Globus pallidus (tissue), 1 donor: ENCODE measurements around the gene POR.
A peak's percentile ranks its signal among the peaks of the same experiment; 100 is the strongest.
"Not testable (repeated sequence)": the region's sequence is repeated elsewhere in the genome, so short reads cannot be mapped to it uniquely, and the experiment has no call there.

Experiments used
- DNase-seq: peaks from one replicate; pipeline ENCODE4 v3.0.0-alpha.2; 2015; ENCODE audit warnings: low spot score

Gene POR

DNA sequence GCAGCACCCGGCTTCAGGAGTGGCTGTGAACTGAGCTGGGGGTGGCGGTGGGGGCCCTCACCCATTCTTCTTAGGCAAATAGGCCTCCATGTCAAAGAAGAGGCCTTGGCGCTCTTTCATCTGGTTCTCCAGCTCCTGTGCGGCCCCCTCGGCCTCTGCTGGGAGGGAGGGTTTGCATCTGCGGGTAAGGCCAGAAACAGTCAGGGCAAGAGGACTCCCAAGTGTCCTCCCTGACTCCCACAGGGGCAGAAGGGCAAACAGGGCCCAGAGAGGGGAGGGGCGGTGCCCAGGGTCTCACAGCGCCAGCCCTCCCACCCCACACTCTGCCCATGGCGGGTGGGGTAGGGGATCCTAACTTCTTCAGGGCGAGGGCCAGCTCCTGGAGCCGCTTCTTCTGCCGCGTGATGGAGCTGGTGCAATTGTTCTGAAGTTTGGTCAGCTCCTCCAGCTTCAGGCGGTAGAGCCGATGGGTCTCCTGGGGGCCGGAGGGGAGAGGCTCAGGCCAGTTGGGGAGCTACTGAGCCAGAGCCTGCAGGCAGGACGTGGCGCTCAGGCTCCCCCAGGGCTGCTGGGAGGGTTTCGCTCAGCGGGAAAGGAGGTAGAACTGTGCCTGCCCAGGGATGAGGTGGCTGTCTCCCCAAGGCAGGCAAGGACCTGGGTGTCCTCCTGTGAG is 77.3 kb downstream of the POR start:
- no peak for DNase-seq

DNA sequence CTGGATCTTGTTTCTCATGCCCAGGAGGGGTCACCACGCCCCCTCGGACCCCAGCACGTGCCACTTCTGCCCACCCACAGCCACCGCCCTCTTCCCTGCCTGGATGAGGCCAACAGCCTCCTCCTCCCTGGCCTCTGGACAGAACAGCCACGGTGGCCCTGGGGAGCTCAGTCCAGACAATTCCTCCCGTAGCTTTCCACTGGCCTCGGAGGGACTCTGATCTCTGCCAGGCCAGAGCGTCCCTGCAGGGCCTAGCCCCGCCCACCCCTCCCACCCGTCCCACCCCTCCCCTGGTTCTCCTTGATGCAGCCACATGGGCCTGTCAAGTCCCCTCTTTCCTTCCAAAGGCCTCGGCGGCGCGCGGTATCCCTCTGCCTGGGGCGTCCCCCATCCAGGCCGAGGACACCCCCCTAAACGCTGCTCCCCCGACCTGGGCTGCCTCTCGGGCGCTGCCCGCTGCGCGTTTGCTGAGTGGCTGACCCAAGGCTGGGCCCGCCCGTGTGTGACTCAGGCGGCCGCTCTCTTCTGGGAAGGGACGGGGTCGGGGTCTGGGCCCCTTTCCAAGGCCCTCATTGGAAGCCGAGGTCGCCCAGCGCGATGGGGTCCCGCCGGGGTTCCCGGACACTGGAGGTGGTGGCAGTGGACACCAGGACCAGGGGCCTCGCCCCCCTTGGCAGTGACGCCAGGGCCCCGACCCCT is 78.9 kb downstream of the POR start:
- DNase-seq, result peak; percentile 50

DNA sequence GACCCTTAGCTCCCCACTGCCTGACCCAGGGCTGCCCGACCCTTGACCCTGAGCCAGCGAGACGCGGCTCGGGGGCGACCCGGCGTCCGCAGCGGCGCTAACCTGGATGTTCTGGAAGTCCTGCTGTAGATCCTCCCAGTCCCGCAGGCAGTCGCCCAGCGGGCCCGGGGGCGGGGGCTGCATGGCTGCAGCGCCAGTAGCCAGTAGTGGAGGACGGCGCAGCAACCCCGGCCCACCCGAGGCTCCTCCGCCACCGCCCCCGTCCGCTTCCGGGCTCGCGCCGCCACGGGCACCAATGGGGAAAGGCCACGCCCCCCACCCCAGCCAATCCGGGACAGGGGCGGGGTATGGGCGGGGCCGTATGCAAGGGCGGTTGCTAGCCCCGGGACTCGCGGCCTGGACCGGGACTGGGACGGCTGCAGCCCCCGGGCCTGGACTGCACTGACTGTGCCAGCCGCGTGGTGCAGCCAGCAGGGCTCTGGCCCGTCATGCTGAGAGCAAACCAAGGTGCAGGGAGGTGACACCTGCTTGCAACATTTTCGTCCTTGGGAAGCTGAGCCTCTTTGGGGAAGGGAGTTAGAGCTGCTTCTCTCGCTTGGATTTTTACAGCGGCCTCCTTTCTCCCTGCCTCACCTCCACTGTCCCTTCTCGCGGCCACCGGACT is 79.6 kb downstream of the POR start, which contains the start of gene TMEM120A:
TMEM120A (minus strand) TSS at position 208 of the 664 bp plus-strand sequence; CDS start at position 183, 25 bp downstream.
- DNase-seq, result peak; percentile 94

DNA sequence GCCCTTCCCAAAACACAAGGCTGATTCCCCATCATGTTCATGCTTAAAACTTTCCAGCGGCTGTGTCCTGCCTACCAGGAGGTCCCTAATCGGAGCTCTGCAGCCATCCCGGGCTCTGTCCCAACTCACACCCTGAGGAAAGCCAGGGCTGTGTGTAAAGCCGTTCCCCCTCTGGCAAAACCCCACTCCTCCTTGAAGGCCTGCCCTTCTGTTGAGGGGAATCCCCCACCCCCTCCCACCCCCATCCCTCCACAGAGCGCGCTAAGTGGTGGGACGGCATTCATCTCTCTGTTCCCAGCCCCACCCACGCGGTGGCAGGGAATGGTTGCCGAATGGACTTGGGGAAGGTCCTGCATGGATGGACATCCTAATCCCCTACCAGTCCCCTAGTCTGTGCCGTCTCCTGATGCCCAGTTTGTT is 80.1 kb downstream of the POR start:
- DNase-seq, result no peak

DNA sequence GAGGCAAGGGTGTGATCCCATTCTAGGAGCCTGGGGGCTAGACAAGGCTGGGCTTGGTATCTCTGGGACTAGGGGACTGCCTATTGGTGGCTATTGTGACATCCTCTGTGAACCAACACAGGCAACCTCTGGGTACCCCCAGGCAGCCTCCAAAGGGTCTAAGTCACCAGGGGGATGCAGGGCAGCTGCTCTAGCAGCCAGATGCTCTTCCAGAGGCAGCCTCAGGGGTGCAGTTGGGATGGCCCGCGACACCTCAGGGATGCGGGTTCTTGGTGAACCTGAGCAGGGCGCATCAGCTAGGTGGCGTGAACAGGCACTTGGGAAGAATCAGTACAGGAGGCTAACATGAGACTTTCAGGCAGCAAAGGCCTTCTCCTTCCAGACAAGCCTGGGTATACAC is 81.0 kb downstream of the POR start:
- no peak for DNase-seq

DNA sequence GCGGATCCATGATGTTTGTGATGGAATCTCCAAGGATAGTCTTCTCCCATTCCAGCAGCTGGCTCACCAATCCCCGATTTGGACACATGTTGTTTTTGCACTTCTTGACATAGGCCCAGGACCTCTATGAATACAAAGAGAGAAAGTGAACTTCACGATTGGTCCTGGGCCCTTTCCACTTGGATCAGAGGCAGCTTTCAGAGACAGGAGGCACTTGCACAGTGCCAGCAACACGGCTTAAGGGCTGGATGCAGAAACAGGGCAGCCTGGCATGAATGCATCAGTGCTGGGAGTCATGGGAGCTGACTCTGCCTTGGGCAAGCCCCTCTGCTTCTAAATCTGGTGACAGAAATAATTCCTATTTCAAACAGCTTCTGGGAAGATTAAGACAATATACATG is 81.5 kb downstream of the POR start:
- no peak for DNase-seq

DNA sequence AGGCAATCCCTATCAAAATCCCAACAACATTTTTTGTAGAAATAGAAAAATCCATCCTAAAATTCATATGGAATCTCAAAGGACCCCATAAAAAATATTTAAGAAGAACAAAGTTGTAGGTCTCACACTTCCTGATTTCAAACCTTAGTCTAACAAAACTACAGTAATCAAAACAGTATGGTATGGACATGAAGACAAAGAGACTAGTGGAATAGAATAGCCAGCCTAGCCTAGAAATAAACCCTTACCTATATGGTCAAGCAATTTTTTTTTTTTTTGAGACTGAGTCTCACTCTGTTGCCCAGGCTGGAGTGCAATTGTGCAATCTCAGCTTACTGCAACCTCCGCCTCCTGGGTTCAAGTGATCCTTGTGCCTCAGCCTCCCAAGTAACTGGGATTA is 83.1 kb downstream of the POR start:
- no peak for DNase-seq

DNA sequence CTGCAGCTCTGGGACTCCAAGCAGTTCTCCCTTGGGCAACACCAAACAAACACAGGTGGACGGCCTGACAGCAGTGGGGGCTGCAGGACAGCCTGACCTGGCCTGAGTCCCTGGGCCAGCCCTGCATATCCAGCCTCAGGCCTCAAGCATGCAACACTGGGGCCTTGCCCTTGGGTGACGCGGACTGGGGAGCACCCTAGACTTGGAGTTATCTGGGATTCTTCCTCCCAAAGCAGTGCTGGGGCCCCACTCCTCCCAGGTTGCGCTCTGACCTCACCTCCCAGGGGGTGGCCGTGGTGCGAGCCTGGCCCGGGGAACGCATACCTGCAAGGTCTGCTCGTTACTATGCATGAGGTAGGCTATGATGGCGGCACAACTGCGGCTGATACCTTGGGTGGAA is 85.6 kb downstream of the POR start:
- no peak for DNase-seq

DNA sequence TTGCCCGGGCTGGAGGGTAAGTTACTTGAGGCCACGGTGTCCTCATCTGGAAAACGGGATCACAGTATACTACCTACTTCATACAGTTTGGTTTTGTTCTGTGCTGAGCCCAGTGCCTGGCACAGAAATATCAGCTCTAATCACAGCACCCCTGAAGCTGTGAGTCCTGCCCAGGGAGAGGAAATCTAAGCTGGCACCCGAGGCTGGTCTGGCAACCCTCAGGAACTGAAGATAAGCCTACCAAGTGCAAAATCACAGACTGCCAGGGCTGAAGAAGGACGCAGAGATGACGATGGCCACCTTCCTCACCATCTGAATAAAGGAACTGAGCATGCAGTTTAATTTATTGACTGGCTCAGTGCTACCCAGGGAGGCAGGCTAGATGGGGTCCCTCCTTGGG is 87.2 kb downstream of the POR start:
- DNase-seq, result no peak

DNA sequence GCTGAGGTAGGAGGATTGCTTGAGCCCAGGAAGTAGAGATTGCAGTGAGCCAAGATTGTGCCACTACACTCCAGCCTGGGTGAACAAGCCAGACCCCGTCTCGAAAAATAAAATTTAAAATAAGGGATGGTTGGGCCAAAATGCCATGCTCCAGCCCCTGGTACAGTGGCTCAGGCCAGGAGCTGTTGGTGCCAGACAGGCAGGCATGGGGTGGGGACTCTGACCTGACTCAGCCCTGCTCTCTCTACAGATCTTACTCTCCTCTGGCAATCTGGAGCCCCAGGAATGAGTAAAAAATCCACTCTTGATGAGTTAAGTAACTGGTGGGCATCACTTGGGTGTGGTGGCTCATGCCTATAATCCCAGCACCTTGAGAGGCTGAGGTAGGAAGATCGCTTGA is 87.9 kb downstream of the POR start:
- no peak for DNase-seq

DNA sequence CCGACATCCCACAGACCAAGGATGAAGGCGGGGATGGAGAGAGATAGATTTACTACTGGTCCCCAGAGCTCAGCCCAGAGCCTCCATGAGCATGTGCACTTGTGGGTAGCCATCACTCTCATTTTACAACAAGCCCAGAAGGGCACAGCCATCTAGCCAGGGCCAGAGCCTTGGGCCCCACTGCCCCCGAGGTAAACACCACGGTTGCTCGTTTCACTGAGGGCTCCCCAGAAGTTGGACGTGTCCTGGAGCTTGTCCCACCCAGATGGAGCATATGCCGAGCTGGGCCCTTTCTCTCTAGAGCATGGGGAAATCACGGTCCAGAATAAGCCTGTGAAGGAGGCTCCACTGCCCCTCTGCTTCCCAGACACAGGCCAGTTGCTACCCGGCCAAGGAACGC is 88.4 kb downstream of the POR start:
- no peak for DNase-seq

DNA sequence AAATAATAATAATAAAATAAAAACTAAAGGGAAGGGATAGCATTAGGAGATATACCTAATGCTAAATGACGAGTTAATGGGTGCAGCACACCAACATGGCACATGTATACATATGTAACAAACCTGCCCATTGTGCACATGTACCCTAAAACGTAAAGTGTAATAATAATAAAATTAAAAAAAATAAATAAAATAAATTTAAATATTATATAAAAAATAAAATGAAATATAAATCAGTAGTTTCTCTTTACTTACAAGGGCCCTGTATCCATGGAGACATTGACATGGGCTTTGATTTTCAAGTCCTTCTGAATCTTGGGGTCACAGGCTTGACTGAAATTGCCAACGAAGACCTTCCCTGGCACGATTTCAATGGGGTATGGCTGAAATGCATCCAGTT is 90.0 kb downstream of the POR start:
- not testable (repeated sequence) for DNase-seq

DNA sequence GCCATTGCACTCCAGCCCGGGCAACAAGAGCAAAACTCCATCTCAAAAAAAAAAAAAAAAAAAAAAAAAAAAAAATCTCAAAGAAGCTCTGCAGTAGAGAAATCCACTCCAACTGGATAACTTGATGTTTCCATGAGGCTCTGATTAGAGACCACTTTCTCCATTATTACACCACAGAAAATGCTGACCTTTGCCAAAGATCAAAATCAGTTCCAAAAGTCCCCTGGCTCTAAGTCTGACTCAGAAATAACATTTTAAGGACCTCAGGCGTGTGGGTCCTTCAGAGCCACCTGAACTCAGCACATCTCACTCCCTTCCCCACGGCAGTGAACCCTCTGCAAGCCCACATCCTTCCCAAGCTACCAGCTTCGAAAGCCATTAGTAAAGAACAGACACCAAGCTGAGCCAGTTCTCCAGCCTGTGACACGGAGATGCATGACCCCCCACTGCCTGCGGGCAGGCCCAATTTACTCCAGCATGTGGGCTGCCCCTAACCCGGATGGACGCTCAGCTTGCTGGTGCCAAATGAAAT is 93.3 kb downstream of the POR start:
- no peak for DNase-seq

DNA sequence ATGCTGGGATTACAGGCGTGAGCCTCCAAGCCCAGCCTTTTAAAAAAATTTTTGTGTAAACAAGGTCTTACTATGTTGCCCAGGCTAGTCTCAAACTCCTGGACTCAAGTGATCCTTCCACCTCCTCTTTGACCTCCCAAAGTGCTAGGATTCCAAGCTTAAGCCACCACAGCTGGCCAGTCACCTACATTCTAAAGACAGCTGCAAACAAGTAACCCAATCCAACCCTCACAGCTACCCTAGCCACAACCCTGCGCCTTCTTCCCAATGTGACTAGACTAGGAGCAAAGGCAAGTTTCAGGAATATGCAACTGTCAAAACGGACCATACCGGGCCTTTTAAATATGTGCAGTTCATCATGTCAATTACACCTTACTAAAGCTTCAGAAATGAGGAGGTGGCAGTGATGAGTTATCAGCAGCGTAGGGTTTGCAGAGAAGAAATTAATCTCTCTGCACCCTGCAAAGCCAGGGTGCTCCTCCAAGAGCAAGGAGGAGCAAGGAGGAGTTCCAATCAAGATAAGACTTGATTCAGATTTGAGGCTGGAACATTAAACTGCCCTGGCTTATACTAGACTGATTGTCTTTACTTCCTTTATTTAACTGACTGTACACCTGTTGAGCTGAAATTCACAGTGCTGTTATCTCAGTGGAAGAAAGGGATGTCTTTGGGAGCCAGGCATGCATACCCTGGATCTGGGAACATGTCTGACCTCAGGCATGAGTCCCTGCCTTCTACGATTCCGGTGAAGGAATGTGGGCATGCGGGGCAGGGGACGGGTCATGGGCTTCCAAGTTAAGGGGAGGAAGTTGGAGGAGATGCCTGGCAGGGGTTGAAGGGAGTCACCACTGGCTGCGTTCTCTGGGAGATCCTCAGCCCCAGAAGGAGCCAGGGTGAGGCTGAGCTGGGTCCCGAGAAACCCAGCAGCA is 95.0 kb downstream of the POR start:
- DNase-seq, result no peak

DNA sequence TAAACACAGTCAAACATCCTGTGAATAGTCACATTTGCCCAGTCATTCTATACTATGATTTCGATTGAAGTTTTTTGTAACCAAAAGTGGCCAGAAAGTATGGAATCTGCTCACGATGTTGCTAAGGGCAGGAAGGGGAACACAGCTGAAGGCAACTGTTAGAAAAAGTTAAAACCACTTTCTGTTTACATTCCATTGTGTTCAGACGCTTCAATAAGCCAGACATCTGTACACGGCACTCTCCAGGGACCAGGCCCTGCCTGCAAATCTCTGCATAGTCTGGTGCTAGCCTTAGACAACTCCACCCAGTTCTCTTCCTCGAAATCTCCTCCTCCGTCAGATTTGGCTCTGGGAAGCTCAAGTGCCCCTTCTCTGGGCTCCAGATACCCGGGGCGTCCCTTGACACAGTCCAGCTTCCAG is 96.5 kb downstream of the POR start:
- no peak for DNase-seq

DNA sequence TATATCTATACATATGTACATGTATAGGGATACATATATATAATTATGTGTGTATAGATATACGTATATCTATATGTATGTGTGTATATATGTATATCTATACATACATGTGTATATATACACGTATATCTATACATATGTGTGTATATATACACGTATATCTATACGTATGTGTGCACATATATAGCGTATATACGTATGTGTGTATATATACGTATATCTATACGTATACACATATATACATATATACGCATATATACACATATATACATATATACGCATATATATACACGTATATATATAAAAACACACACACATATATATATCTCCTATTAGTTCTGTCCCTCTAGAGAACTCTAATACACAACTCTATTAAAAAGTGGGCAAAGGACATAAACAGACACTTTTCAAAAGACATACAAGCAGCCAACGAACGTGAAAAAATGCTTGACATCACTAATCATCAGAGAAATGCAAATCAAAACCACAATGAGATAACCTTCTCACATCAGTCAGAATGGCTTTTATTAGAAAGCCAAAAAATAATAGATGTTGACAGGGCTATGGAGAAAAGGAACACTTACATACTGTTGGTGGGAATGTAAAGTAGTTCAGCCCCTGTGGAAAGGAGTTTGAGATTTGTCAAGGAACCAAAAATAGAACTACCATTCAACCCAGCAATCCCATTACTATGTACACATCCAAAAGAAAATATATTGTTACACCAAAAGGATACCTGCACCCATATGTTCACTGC is 101.4 kb downstream of the POR start:
- DNase-seq, result no peak

DNA sequence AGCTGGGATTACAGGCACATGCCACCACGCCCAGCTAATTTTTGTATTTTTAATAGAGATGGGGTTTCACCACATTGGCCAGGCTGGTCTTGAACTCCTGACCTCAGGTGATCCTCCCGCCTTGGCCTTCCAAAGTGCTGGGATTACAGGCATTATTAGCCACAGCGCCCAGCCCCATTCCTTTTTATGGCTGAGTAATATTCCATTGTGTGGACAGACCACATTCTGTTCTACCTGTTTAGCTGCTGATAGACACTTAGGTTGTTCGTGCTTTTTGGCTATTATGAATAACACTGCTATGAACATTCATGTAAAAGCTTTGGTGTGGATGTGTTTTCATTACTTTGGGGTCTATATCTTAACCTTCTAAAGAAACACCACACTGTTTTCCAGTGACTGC is 103.6 kb downstream of the POR start:
- DNase-seq, result not testable (repeated sequence)

DNA sequence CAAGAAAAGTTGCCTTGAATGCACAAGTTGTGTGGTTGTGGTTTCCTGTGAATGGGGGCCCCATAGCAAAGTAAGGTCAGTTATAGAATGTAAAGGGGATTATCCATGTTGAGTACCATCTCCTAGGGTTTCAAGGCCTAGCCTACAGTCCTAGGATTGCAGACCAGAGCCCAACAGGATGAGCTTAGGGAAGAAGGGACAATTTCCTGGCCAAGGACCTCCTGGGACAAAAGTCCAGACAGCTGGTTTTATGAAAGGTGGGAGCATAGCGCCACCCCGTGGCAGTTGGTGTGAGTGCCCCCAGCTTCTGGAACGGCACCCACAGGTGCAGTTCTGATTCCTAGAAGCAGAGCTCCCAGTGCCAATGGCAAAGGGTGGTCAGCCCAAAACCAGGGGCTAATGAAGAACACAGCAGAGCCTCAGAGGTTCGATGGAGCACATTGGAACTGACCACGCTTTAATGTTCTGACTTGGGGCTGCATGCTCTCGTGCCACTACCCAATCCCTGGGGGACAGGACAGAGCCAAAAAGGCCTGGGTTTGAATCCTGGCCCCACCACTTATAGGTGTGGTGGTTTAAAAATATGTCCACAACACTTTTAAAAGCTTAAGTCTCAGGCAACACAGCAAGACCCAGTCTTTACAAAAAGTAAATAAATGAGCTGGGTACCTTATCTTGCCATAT is 105.2 kb downstream of the POR start:
- peak; percentile 53 for DNase-seq

DNA sequence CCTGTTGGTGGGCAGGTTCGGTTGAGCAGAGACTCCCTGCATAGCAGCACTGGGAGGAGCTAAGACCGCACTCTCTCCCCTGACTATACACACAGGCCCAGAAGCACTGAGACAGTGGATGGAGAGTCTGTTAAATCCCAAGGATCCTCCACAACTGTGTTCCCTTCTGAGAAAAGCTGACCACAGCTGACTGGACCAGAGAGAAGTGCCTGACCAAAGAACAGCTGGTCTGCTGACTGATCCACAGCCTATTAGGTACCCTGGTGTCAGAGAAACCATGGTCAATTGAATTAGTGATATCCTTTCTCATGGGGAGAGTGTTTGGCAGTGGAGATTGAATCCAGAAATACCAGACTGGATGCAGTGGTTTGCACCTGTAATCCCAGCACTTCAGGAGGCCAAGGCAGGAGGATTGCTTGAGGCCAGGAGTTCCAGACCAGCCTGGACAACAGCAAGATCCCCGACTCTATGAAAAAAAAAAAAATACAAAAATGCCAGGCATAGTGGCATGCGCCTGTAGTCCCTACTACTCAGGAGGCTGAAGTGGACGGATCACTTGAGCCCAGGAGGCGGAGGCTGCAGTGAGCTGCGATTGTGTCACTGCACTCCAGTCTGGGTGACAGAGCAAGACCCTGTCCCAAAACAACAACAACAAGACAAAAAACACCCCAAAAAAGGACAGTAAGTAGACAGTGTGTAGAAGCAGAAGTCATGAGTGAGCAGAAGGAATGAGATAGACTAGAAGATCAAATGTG is 107.2 kb downstream of the POR start:
- DNase-seq, result no peak

DNA sequence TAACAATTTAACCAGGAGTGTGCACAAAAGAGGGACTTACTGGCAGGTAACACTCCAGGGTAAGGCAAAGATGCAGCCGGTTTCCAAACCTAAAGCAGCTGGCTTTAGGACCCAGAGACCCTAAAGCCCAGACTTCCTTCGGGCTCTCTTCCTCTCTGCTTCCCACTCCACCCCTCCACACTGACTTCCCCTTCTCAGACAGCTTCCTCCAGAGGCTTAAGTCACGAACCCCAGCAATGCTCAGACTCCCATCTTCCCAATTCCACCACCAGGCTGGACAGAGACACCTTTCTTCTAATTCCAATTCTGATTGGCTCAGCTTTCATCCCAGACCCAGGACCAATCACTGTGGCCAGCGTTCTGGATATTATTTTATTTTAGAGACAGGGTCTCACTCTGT is 108.0 kb downstream of the POR start:
- peak; percentile 40 for DNase-seq
